Thyroid gland (tissue), 4 donors: Measurements from ENCODE around the gene ADGRB3.
A peak's percentile ranks its signal among the peaks of the same experiment; 100 is the strongest.

Source experiments
- POLR2A ChIP-seq, 2 donors: fragments of 450-650 bp; IDR thresholded peaks; one replicate each; pipeline ENCODE4 v1.6.1; 2017; ENCODE audit warnings: antibody characterized with exemption in 2 of 2, mild to moderate bottlenecking in 2 of 2, moderate library complexity in 1 of 2
- TF ChIP-seq, protein P1 (sequence below), 6 experiments: fragments of 200-600 bp in 3 of 6; fragments of 450-650 bp in 3 of 6; sonication (generic) in 3 of 6; IDR thresholded peaks; one replicate each; pipeline ENCODE4 v1.5.1; 2016 to 2019; ENCODE audit warnings: antibody characterized with exemption in 6 of 6, mild to moderate bottlenecking in 2 of 6, inconsistent platforms in 1 of 6, moderate library complexity in 1 of 6

GRCh38 chr6:68638230-68638900 is 3.3 kb downstream of the ADGRB3 start:
- TF ChIP-seq, protein P1, sequence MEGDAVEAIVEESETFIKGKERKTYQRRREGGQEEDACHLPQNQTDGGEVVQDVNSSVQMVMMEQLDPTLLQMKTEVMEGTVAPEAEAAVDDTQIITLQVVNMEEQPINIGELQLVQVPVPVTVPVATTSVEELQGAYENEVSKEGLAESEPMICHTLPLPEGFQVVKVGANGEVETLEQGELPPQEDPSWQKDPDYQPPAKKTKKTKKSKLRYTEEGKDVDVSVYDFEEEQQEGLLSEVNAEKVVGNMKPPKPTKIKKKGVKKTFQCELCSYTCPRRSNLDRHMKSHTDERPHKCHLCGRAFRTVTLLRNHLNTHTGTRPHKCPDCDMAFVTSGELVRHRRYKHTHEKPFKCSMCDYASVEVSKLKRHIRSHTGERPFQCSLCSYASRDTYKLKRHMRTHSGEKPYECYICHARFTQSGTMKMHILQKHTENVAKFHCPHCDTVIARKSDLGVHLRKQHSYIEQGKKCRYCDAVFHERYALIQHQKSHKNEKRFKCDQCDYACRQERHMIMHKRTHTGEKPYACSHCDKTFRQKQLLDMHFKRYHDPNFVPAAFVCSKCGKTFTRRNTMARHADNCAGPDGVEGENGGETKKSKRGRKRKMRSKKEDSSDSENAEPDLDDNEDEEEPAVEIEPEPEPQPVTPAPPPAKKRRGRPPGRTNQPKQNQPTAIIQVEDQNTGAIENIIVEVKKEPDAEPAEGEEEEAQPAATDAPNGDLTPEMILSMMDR (IDR thresholded peaks at IDR 0.05): peak; percentile 36 to 96 (median 56)
- TF ChIP-seq POLR2A (IDR thresholded peaks at IDR 0.05): no peak
